Measurements from ENCODE around the gene KASH5.

GRCh38 chr19:49427339-49427738, 39.3 kb downstream of the KASH5 start:
- TF ChIP-seq CTCF (conservative IDR thresholded peaks at IDR 0.05; ENCODE audit: low read length): no peak
- no peak for TF ChIP-seq EZH2phosphoT487 (IDR thresholded peaks at IDR 0.05; ENCODE audit: borderline replicate concordance, low read depth, low read length)

All from OCI-LY7 (cell line).